Measurements from ENCODE around the gene PSMA8. TPM values are rescaled to one million over a fixed set of nuclear protein-coding genes. Genes with fewer than 3 reads are reported as not detected.
"Not testable (repeated sequence)": the region's sequence is repeated elsewhere in the genome, so short reads cannot be mapped to it uniquely, and the experiment has no call there.

The PSMA8 gene
- polyA plus RNA-seq, 4 donors, result 0.15 TPM; not detected in 3

DNA sequence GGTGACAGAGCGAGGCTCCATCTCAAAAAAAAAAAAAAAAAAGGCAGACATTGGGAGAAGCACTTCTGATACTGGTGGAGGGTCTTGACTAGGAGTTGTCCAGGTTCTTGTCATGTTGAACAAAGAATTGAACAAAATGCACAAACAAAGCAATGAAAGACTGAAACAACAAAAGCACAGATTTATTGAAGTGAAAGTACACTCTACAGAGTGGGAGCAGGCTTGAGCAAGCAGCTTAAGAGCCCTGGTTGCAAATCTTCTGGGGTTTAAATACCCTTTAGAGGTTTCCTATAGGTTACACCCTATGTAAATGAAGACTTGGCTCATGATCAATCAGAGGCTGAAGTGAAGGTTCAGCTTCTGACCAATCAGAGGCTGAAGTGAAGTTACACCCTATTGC lies 36.8 kb upstream of the PSMA8 start:
- H3K27ac ChIP-seq (ENCODE audit: low read depth in 1 of 3, low read length in 2 of 3), result no peak overlapping the region

DNA sequence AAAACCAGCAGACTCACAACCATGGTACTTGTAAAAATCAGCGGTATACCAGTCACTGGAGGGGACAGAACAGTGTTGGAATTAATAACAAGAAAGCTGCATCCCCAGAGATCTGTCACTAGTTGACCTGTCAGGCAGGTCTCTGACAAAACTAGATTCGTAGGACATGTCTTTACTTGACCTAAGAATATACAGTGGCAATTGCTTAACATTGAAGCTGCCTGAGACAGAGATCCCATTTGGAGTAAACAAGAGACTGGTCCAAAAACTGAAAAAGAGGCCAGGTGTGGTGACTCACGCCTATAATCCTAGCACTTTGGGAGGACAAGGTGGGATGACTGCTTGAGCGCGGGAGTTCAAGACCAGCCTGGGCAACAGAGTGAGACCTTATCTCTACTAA lies 36.1 kb upstream of the PSMA8 start:
- H3K27me3 ChIP-seq (ENCODE audit: control insufficient read depth in 3 of 3, insufficient read depth in 3 of 3, low read length in 3 of 3), result no peaks in the 10 kb centered on the region
- H3K4me3 ChIP-seq (ENCODE audit: low read depth in 1 of 3, low read length in 3 of 3), result no peak overlapping the region
- no peaks in the 10 kb centered on the region for H3K4me1 ChIP-seq (ENCODE audit: control insufficient read depth in 3 of 3, insufficient read depth in 2 of 3, low read depth in 1 of 3, low read length in 2 of 3)
- no peaks in the 10 kb centered on the region for H3K36me3 ChIP-seq (ENCODE audit: control insufficient read depth in 3 of 3, insufficient read depth in 2 of 3, low read depth in 1 of 3, low read length in 3 of 3)
- DNase-seq, result no peak
- H3K9me3 ChIP-seq (ENCODE audit: control insufficient read depth in 2 of 2, insufficient read depth in 1 of 2, low read depth in 1 of 2, low read length in 1 of 2), result peaks cover 0 to 3% of the 10 kb centered on the region in 2 donors
- H3K27ac ChIP-seq (ENCODE audit: low read depth in 1 of 3, low read length in 2 of 3), result no peak overlapping the region
- WGBS, 3 donors, result 94 to 95% (median 94%) methylated on average over 5 of the region's 5 CpGs
- no peak for FAIRE-seq

More for the DNA sequence above, 36.8 kb upstream of the PSMA8 start:
- WGBS, 3 donors, result 52 to 93% (median 83%) methylated on average over 1 of the region's 1 CpG
- H3K27me3 ChIP-seq (ENCODE audit: control insufficient read depth in 3 of 3, insufficient read depth in 3 of 3, low read length in 3 of 3), result no peaks in the 10 kb centered on the region
- DNase-seq (no peak), FAIRE-seq (no peak)
- no peaks in the 10 kb centered on the region for H3K4me1 ChIP-seq (ENCODE audit: control insufficient read depth in 3 of 3, insufficient read depth in 2 of 3, low read depth in 1 of 3, low read length in 2 of 3)
- peaks cover 0 to 3% of the 10 kb centered on the region in 2 donors for H3K9me3 ChIP-seq (ENCODE audit: control insufficient read depth in 2 of 2, insufficient read depth in 1 of 2, low read depth in 1 of 2, low read length in 1 of 2)
- no peaks in the 10 kb centered on the region for H3K36me3 ChIP-seq (ENCODE audit: control insufficient read depth in 3 of 3, insufficient read depth in 2 of 3, low read depth in 1 of 3, low read length in 3 of 3)
- no peak overlapping the region for H3K4me3 ChIP-seq (ENCODE audit: low read depth in 1 of 3, low read length in 3 of 3)

DNA sequence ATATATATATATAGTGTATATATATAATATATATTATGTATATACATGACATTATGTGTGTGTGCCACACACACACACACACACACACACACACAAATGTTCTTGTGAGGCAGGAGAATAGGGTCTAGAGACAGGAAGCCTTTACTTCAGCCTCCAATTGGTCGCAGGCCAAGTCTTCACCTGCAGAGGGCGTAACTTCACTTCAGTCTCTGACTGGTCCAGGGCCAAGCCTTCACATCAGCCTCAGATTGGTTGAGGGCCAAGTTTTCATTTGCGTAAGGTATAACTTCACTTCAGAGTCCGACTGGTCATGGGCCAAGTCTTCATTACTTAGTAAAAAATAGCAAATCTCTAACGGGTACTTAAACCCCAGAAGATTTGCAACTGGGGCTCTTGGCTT lies 30.1 kb upstream of the PSMA8 start:
- FAIRE-seq (no peak), DNase-seq (peak in 1 of 2 donors; percentile 4)
- H3K4me1 ChIP-seq (ENCODE audit: control insufficient read depth in 3 of 3, insufficient read depth in 2 of 3, low read depth in 1 of 3, low read length in 2 of 3), result no peaks in the 10 kb centered on the region
- H3K36me3 ChIP-seq (ENCODE audit: control insufficient read depth in 3 of 3, insufficient read depth in 2 of 3, low read depth in 1 of 3, low read length in 3 of 3), result no peaks in the 10 kb centered on the region
- no peaks in the 10 kb centered on the region for H3K27me3 ChIP-seq (ENCODE audit: control insufficient read depth in 3 of 3, insufficient read depth in 3 of 3, low read length in 3 of 3)
- H3K9me3 ChIP-seq (ENCODE audit: control insufficient read depth in 2 of 2, insufficient read depth in 1 of 2, low read depth in 1 of 2, low read length in 1 of 2), result no peaks in the 10 kb centered on the region
- H3K27ac ChIP-seq (ENCODE audit: low read depth in 1 of 3, low read length in 2 of 3), result no peak overlapping the region
- 25 to 66% (median 47%) methylated on average over 5 of the region's 5 CpGs for WGBS, 3 donors
- H3K4me3 ChIP-seq (ENCODE audit: low read depth in 1 of 3, low read length in 3 of 3), result no peak overlapping the region

DNA sequence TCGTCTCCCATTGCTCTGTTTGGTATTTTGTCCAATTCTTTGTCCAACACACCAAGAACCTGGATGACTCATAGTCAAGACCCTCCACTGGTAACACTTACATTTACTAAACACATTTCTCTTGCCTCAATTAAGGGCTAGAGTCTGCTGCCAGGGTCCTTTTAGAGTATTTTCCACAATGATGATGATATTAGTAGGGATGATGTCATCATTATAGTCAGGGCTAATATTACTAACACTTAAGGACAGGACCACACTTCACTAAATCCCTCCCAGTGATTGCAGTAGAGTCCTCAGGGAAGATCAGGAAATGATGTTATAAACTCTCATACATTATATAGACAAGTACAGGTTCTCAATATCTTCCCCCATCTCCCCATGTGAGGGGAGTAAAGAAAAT lies 29.6 kb upstream of the PSMA8 start:
- DNase-seq, result no peak
- no peaks in the 10 kb centered on the region for H3K9me3 ChIP-seq (ENCODE audit: control insufficient read depth in 2 of 2, insufficient read depth in 1 of 2, low read depth in 1 of 2, low read length in 1 of 2)
- WGBS, 3 donors, result 78 to 93% (median 79%) methylated on average over 1 of the region's 1 CpG
- H3K4me3 ChIP-seq (ENCODE audit: low read depth in 1 of 3, low read length in 3 of 3), result no peak overlapping the region
- H3K36me3 ChIP-seq (ENCODE audit: control insufficient read depth in 3 of 3, insufficient read depth in 2 of 3, low read depth in 1 of 3, low read length in 3 of 3), result no peaks in the 10 kb centered on the region
- H3K4me1 ChIP-seq (ENCODE audit: control insufficient read depth in 3 of 3, insufficient read depth in 2 of 3, low read depth in 1 of 3, low read length in 2 of 3), result no peaks in the 10 kb centered on the region
- H3K27ac ChIP-seq (ENCODE audit: low read depth in 1 of 3, low read length in 2 of 3), result no peak overlapping the region
- H3K27me3 ChIP-seq (ENCODE audit: control insufficient read depth in 3 of 3, insufficient read depth in 3 of 3, low read length in 3 of 3), result no peaks in the 10 kb centered on the region
- no peak for FAIRE-seq

DNA sequence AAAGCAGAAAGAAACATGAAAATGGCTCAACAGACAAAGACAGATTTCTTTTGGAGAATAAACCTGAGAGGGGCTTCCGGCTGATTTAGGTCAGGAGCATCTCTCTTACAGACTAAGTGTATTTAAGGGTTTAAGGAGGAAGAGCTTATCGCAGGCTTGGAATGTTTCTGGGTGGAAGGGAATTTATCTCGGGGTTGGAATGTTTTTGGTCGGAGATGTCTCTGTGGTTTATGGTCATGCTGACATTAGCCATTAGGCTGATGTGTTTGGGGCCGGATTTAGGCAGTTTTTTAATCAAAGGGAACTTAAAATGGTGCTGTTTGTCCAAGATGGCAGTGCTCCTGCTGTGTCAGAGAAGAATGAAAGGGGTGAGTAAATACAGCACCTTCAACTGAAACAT lies 14.4 kb upstream of the PSMA8 start:
- DNase-seq (no peak), FAIRE-seq (no peak)
- no peaks in the 10 kb centered on the region for H3K36me3 ChIP-seq (ENCODE audit: control insufficient read depth in 3 of 3, insufficient read depth in 2 of 3, low read depth in 1 of 3, low read length in 3 of 3)
- H3K9me3 ChIP-seq (ENCODE audit: control insufficient read depth in 2 of 2, insufficient read depth in 1 of 2, low read depth in 1 of 2, low read length in 1 of 2), result peaks cover 0 to 4% of the 10 kb centered on the region in 2 donors
- no peaks in the 10 kb centered on the region for H3K4me1 ChIP-seq (ENCODE audit: control insufficient read depth in 3 of 3, insufficient read depth in 2 of 3, low read depth in 1 of 3, low read length in 2 of 3)
- no peaks in the 10 kb centered on the region for H3K27me3 ChIP-seq (ENCODE audit: control insufficient read depth in 3 of 3, insufficient read depth in 3 of 3, low read length in 3 of 3)
- no peak overlapping the region for H3K27ac ChIP-seq (ENCODE audit: low read depth in 1 of 3, low read length in 2 of 3)
- 70 to 85% (median 83%) methylated on average over 5 of the region's 5 CpGs for WGBS, 3 donors
- no peak overlapping the region for H3K4me3 ChIP-seq (ENCODE audit: low read depth in 1 of 3, low read length in 3 of 3)

DNA sequence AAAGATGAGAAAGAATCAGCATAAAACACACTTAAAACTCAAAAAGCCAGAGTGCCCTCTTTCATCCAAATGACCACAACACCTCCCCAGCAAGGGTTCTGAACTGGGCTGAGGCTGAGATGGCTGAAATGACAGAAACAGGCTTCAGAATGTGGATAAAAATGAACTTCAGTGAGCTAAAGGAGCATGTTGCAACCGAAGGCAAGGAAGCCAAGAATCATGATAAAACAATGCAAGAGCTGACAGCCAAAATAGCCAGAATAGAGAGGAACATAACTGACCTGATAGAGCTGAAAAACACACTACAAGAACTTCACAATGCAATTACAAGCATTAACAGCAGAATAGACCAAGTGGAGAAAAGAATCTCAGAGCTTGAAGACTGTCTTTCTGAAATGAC lies 12.2 kb upstream of the PSMA8 start:
- 75 to 83% (median 79%) methylated on average over 1 of the region's 1 CpG for WGBS, 3 donors
- FAIRE-seq (no peak), DNase-seq (no peak)
- Histone ChIP-seq H3K4me1 (ENCODE audit: control insufficient read depth in 3 of 3, insufficient read depth in 2 of 3, low read depth in 1 of 3, low read length in 2 of 3) (no peaks in the 10 kb centered on the region), H3K4me3 (ENCODE audit: low read depth in 1 of 3, low read length in 3 of 3) (no peak overlapping the region), H3K36me3 (ENCODE audit: control insufficient read depth in 3 of 3, insufficient read depth in 2 of 3, low read depth in 1 of 3, low read length in 3 of 3) (no peaks in the 10 kb centered on the region), H3K27ac (ENCODE audit: low read depth in 1 of 3, low read length in 2 of 3) (no peak overlapping the region), H3K27me3 (ENCODE audit: control insufficient read depth in 3 of 3, insufficient read depth in 3 of 3, low read length in 3 of 3) (no peaks in the 10 kb centered on the region), H3K9me3 (ENCODE audit: control insufficient read depth in 2 of 2, insufficient read depth in 1 of 2, low read depth in 1 of 2, low read length in 1 of 2) (peaks cover 0 to 4% of the 10 kb centered on the region in 2 donors)

DNA sequence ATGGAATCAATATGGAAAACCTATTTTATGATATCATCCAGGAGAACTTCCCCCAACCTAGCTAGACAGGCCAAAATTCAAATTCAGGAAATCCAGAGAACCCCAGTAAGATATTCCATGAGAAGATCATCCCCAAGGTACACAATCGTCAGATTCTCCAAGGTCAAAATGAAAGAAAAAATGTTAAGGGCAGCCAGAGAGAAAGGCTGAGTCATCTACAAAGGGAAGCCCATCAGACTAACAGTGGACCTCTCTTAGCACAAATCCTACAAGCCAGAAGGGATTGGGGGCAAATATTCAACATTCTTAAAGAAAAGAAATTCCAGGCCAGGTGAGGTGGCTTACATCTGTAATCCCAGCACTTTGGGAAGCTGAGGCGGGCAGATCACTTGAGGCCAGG lies 11.7 kb upstream of the PSMA8 start:
- H3K27me3 ChIP-seq (ENCODE audit: control insufficient read depth in 3 of 3, insufficient read depth in 3 of 3, low read length in 3 of 3); FAIRE-seq; H3K9me3 ChIP-seq (ENCODE audit: control insufficient read depth in 2 of 2, insufficient read depth in 1 of 2, low read depth in 1 of 2, low read length in 1 of 2); H3K27ac ChIP-seq (ENCODE audit: low read depth in 1 of 3, low read length in 2 of 3); H3K36me3 ChIP-seq (ENCODE audit: control insufficient read depth in 3 of 3, insufficient read depth in 2 of 3, low read depth in 1 of 3, low read length in 3 of 3); DNase-seq; H3K4me1 ChIP-seq (ENCODE audit: control insufficient read depth in 3 of 3, insufficient read depth in 2 of 3, low read depth in 1 of 3, low read length in 2 of 3); H3K4me3 ChIP-seq (ENCODE audit: low read depth in 1 of 3, low read length in 3 of 3): not testable (repeated sequence)
- 78 to 86% (median 86%) methylated on average over 2 of the region's 2 CpGs for WGBS, 3 donors

DNA sequence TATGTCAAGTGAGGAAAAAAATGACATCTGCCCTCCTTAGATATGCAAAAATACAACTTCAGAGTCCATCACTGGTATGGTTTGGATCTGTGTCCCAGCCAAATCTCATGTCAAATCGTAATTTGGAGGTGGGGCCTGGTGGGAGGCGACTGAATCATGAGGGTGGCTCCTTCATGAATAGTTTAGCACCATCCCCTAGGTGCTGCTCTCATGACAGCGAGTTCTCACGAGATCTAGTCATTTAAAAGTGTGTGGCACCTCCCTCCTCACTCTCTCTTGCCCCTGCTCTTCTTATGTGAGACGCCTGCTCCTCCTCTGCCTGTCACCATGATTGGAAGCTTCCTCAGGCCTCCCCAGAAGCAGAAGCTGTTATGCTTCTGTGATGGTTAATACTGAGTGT lies 5.9 kb upstream of the PSMA8 start:
- no peaks in the 10 kb centered on the region for H3K36me3 ChIP-seq (ENCODE audit: control insufficient read depth in 3 of 3, insufficient read depth in 2 of 3, low read depth in 1 of 3, low read length in 3 of 3)
- FAIRE-seq (no peak), DNase-seq (no peak)
- 61 to 74% (median 65%) methylated on average over 5 of the region's 5 CpGs for WGBS, 3 donors
- H3K27me3 ChIP-seq (ENCODE audit: control insufficient read depth in 3 of 3, insufficient read depth in 3 of 3, low read length in 3 of 3), result no peaks in the 10 kb centered on the region
- H3K9me3 ChIP-seq (ENCODE audit: control insufficient read depth in 2 of 2, insufficient read depth in 1 of 2, low read depth in 1 of 2, low read length in 1 of 2), result no peaks in the 10 kb centered on the region
- no peak overlapping the region for H3K27ac ChIP-seq (ENCODE audit: low read depth in 1 of 3, low read length in 2 of 3)
- H3K4me1 ChIP-seq (ENCODE audit: control insufficient read depth in 3 of 3, insufficient read depth in 2 of 3, low read depth in 1 of 3, low read length in 2 of 3), result no peaks in the 10 kb centered on the region
- H3K4me3 ChIP-seq (ENCODE audit: low read depth in 1 of 3, low read length in 3 of 3), result no peak overlapping the region

DNA sequence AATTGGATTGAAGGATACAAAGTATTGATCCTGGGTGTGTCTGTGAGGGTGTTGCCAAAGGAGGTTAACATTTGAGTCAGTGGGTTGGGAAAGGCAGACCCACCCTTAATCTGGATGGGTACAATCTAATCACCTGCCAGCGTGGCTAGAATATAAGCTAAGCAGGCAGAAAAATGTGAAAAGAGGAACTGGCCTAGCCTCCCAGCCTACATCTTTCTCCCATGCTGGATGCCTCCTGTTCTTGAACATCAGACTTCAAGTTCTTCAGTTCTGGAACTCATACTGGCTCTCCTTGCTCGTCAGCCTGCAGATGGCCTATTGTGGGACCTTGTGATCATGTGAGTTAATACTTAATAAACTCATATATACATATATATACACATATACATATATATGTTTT lies 5.5 kb upstream of the PSMA8 start:
- not testable (repeated sequence) for H3K4me1 ChIP-seq (ENCODE audit: control insufficient read depth in 3 of 3, insufficient read depth in 2 of 3, low read depth in 1 of 3, low read length in 2 of 3); DNase-seq; H3K9me3 ChIP-seq (ENCODE audit: control insufficient read depth in 2 of 2, insufficient read depth in 1 of 2, low read depth in 1 of 2, low read length in 1 of 2); FAIRE-seq; H3K4me3 ChIP-seq (ENCODE audit: low read depth in 1 of 3, low read length in 3 of 3); H3K27me3 ChIP-seq (ENCODE audit: control insufficient read depth in 3 of 3, insufficient read depth in 3 of 3, low read length in 3 of 3); H3K36me3 ChIP-seq (ENCODE audit: control insufficient read depth in 3 of 3, insufficient read depth in 2 of 3, low read depth in 1 of 3, low read length in 3 of 3); H3K27ac ChIP-seq (ENCODE audit: low read depth in 1 of 3, low read length in 2 of 3)
- 46 to 73% (median 60%) methylated on average over 2 of the region's 2 CpGs for WGBS, 3 donors

All from small intestine (tissue), 7 donors.